ENCODE results near the gene MAGI2.

The MAGI2 gene

DNA sequence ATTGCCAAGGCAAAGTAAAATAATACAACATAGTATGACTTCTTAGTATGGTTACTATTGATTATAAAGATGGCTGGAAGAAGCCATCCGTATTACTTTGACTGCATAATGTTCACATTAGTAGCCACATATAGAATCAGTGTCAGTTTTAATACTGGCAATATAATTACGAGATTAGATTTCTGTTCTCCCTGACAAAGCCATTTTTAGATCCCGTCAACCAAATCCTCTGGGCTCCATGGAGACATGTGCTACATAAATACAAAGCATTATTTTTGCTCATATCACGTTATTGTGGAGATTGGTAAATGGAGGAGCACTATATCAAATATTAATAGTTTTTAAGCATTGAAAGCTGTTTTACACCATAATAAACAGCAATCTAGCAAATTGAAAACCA, 124.0 kb downstream of the MAGI2 start:
- Histone ChIP-seq H2AK5ac (ENCODE audit: low read depth, low read length) (no peak overlapping the region), H2AFZ (ENCODE audit: low read length) (no peak overlapping the region), H2BK15ac (ENCODE audit: low read length) (no peak overlapping the region), H3K4me3 (ENCODE audit: low read length in 2 of 2) (no peak overlapping the region), H3K4ac (ENCODE audit: low read length) (no peak overlapping the region), H3K14ac (ENCODE audit: low read length) (no peak overlapping the region), H2BK12ac (ENCODE audit: low read length) (no peak overlapping the region), H3K4me1 (ENCODE audit: control insufficient read depth in 2 of 2, insufficient read depth in 1 of 2, low read depth in 1 of 2, low read length in 2 of 2) (no peaks in the 10 kb centered on the region), H3K9me3 (replicated peaks in 1 of 2; ENCODE audit: control insufficient read depth in 2 of 2, insufficient read depth in 1 of 2, low read depth in 1 of 2, low read length in 2 of 2) (no peaks in the 10 kb centered on the region), H2BK5ac (ENCODE audit: low read length) (no peak overlapping the region), H3K36me3 (replicated peaks in 1 of 2; ENCODE audit: control insufficient read depth in 2 of 2, insufficient read depth in 2 of 2, low read length in 2 of 2) (no peaks in the 10 kb centered on the region), H2BK120ac (ENCODE audit: low read depth, low read length) (no peak overlapping the region), H3K18ac (ENCODE audit: low read length) (no peak overlapping the region), H3K27me3 (ENCODE audit: control insufficient read depth in 3 of 3, insufficient read depth in 3 of 3, low read depth in 1 of 3, low read length in 3 of 3) (no peaks in the 10 kb centered on the region), H4K91ac (ENCODE audit: low read depth, low read length, poor library complexity) (no peak overlapping the region), H4K8ac (ENCODE audit: low read depth, low read length) (no peak overlapping the region), H3K4me2 (ENCODE audit: insufficient read depth, low read length, poor library complexity, severe bottlenecking) (no peak overlapping the region), H3K9ac (ENCODE audit: low read depth, low read length, poor library complexity) (no peak overlapping the region), H3K27ac (replicated peaks; ENCODE audit: low read length) (no peak overlapping the region), H3K23ac (ENCODE audit: low read depth, low read length, poor library complexity) (no peak overlapping the region), H3K79me1 (ENCODE audit: low read depth, low read length) (no peaks in the 10 kb centered on the region)
- DNase-seq (ENCODE audit: low spot score) = no peak
- WGBS, 2 donors (ENCODE audit: extremely low coverage in 2 of 2, insufficient read length in 2 of 2, insufficient replicate concordance in 1 of 2) = no CpG with 5 or more reads among the region's 4 CpGs

DNA sequence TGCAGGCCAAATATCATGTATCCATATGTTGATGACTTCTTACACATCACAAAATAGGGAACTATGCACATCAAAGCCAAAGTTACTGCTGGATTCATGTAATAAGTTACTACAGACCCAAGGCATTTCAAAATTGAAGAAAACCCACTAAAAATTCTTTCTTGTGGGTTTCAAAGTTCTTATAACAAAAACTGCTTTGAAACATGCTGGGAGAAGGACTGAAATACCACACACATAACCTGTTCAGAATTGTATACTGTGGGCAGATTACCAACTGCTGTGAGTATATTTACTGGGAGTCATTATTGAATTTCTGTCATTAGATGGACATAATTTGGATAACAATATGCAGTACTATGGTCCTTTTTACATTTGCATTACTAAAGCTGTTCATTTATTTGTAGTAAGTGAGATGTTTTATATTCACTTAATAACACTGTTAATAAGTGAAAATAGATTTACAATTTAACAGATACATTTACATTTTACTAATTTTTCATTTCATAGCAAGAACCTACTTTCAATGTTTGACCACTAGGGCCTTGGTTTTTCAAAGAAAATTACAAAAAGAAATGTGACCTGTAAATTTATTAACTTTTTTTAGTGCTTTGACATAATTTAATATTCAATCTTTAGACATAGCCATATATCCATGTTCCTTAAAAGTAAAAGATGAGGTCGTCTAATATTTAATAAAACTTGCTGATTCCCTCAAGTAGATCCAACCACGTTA, 132.6 kb downstream of the MAGI2 start:
- DNase-seq (ENCODE audit: low spot score) = no peak
- no CpG with 5 or more reads among the region's 2 CpGs for WGBS, 2 donors (ENCODE audit: extremely low coverage in 2 of 2, insufficient read length in 2 of 2, insufficient replicate concordance in 1 of 2)
- H3K79me1 ChIP-seq (ENCODE audit: low read depth, low read length) = no peaks in the 10 kb centered on the region
- H3K4me3 ChIP-seq (ENCODE audit: low read length in 2 of 2) = no peak overlapping the region
- no peak overlapping the region for H4K8ac ChIP-seq (ENCODE audit: low read depth, low read length)
- H3K9me3 ChIP-seq (replicated peaks in 1 of 2; ENCODE audit: control insufficient read depth in 2 of 2, insufficient read depth in 1 of 2, low read depth in 1 of 2, low read length in 2 of 2) = no peaks in the 10 kb centered on the region
- H3K4me2 ChIP-seq (ENCODE audit: insufficient read depth, low read length, poor library complexity, severe bottlenecking) = no peak overlapping the region
- H4K91ac ChIP-seq (ENCODE audit: low read depth, low read length, poor library complexity) = no peak overlapping the region
- no peak overlapping the region for H3K9ac ChIP-seq (ENCODE audit: low read depth, low read length, poor library complexity)
- no peak overlapping the region for H3K14ac ChIP-seq (ENCODE audit: low read length)
- H2BK12ac ChIP-seq (ENCODE audit: low read length) = no peak overlapping the region
- no peaks in the 10 kb centered on the region for H3K27me3 ChIP-seq (ENCODE audit: control insufficient read depth in 3 of 3, insufficient read depth in 3 of 3, low read depth in 1 of 3, low read length in 3 of 3)
- no peak overlapping the region for H3K18ac ChIP-seq (ENCODE audit: low read length)
- no peak overlapping the region for H3K23ac ChIP-seq (ENCODE audit: low read depth, low read length, poor library complexity)
- H3K4me1 ChIP-seq (ENCODE audit: control insufficient read depth in 2 of 2, insufficient read depth in 1 of 2, low read depth in 1 of 2, low read length in 2 of 2) = peaks cover 5% of the 10 kb centered on the region in 2 donors
- H2AK5ac ChIP-seq (ENCODE audit: low read depth, low read length) = no peak overlapping the region
- no peak overlapping the region for H2BK120ac ChIP-seq (ENCODE audit: low read depth, low read length)
- no peak overlapping the region for H3K4ac ChIP-seq (ENCODE audit: low read length)
- no peak overlapping the region for H2BK15ac ChIP-seq (ENCODE audit: low read length)
- H2BK5ac ChIP-seq (ENCODE audit: low read length) = no peak overlapping the region
- no peak overlapping the region for H2AFZ ChIP-seq (ENCODE audit: low read length)
- no peaks in the 10 kb centered on the region for H3K36me3 ChIP-seq (replicated peaks in 1 of 2; ENCODE audit: control insufficient read depth in 2 of 2, insufficient read depth in 2 of 2, low read length in 2 of 2)
- no peak overlapping the region for H3K27ac ChIP-seq (replicated peaks; ENCODE audit: low read length)

DNA sequence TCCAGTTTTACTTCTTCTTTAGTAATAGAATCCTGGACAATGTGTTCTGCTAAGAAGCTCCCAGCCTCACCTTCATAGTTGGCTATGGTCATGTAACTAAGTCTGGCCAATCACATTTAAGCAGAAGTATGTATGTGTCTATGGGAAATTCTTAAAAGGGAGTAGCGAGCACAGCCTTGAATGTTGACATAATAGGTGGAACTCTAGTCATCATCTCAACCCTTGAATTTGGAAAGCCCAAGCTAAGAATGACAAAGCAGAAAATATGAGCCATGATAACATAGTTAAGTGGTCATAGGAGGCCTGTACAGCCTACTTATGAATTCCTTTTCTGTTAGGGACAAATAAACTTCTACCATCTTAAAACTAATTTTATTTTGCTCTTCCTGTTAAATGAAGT, 134.1 kb downstream of the MAGI2 start:
- H3K4ac ChIP-seq (ENCODE audit: low read length) = no peak overlapping the region
- no CpG with 5 or more reads among the region's 1 CpG for WGBS, 2 donors (ENCODE audit: extremely low coverage in 2 of 2, insufficient read length in 2 of 2, insufficient replicate concordance in 1 of 2)

DNA sequence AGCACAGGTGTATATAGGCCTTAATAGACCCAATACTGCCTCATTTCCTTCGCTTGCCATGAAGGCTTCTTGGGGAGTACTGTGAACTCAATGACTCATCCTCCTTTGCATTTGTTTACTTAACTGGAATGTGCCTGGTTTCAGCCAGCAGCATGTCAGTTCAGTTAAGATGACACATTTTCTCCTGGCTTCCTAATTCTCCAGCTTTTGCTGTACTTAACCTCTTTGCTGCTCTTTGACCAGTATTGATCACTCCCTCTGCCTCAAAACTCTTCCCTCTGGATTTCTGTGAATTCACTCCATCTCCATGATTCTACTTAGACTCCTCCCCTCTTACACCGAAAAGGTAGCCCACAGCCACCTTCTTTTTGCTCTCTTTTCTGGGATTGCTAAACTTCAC, 135.7 kb downstream of the MAGI2 start:
- no peak for DNase-seq (ENCODE audit: low spot score)
- no peaks in the 10 kb centered on the region for H3K27me3 ChIP-seq (ENCODE audit: control insufficient read depth in 3 of 3, insufficient read depth in 3 of 3, low read depth in 1 of 3, low read length in 3 of 3)
- no peak overlapping the region for H3K27ac ChIP-seq (replicated peaks; ENCODE audit: low read length)
- H2BK15ac ChIP-seq (ENCODE audit: low read length) = no peak overlapping the region
- H2BK120ac ChIP-seq (ENCODE audit: low read depth, low read length) = no peak overlapping the region
- no peak overlapping the region for H3K18ac ChIP-seq (ENCODE audit: low read length)
- no peak overlapping the region for H2BK5ac ChIP-seq (ENCODE audit: low read length)
- no peak overlapping the region for H3K23ac ChIP-seq (ENCODE audit: low read depth, low read length, poor library complexity)
- H3K9ac ChIP-seq (ENCODE audit: low read depth, low read length, poor library complexity) = no peak overlapping the region
- H4K91ac ChIP-seq (ENCODE audit: low read depth, low read length, poor library complexity) = no peak overlapping the region
- peak overlapping the region; percentile 37 for H2AFZ ChIP-seq (ENCODE audit: low read length)
- peaks cover 5% of the 10 kb centered on the region in 2 donors for H3K4me1 ChIP-seq (ENCODE audit: control insufficient read depth in 2 of 2, insufficient read depth in 1 of 2, low read depth in 1 of 2, low read length in 2 of 2)
- no peaks in the 10 kb centered on the region for H3K9me3 ChIP-seq (replicated peaks in 1 of 2; ENCODE audit: control insufficient read depth in 2 of 2, insufficient read depth in 1 of 2, low read depth in 1 of 2, low read length in 2 of 2)
- no CpG with 5 or more reads among the region's 2 CpGs for WGBS, 2 donors (ENCODE audit: extremely low coverage in 2 of 2, insufficient read length in 2 of 2, insufficient replicate concordance in 1 of 2)
- H3K36me3 ChIP-seq (replicated peaks in 1 of 2; ENCODE audit: control insufficient read depth in 2 of 2, insufficient read depth in 2 of 2, low read length in 2 of 2) = no peaks in the 10 kb centered on the region
- H3K4ac ChIP-seq (ENCODE audit: low read length) = no peak overlapping the region
- H3K4me3 ChIP-seq (ENCODE audit: low read length in 2 of 2) = no peak overlapping the region
- no peaks in the 10 kb centered on the region for H3K79me1 ChIP-seq (ENCODE audit: low read depth, low read length)
- H3K14ac ChIP-seq (ENCODE audit: low read length) = no peak overlapping the region
- no peak overlapping the region for H3K4me2 ChIP-seq (ENCODE audit: insufficient read depth, low read length, poor library complexity, severe bottlenecking)
- H4K8ac ChIP-seq (ENCODE audit: low read depth, low read length) = no peak overlapping the region
- H2AK5ac ChIP-seq (ENCODE audit: low read depth, low read length) = no peak overlapping the region
- no peak overlapping the region for H2BK12ac ChIP-seq (ENCODE audit: low read length)

More for the DNA sequence above, 134.1 kb downstream of the MAGI2 start:
- Histone ChIP-seq H2BK5ac (ENCODE audit: low read length) (no peak overlapping the region), H3K36me3 (replicated peaks in 1 of 2; ENCODE audit: control insufficient read depth in 2 of 2, insufficient read depth in 2 of 2, low read length in 2 of 2) (no peaks in the 10 kb centered on the region), H3K79me1 (ENCODE audit: low read depth, low read length) (no peaks in the 10 kb centered on the region), H3K27ac (replicated peaks; ENCODE audit: low read length) (no peak overlapping the region), H3K23ac (ENCODE audit: low read depth, low read length, poor library complexity) (no peak overlapping the region), H2BK120ac (ENCODE audit: low read depth, low read length) (no peak overlapping the region), H3K18ac (ENCODE audit: low read length) (no peak overlapping the region), H2AK5ac (ENCODE audit: low read depth, low read length) (no peak overlapping the region), H3K4me2 (ENCODE audit: insufficient read depth, low read length, poor library complexity, severe bottlenecking) (no peak overlapping the region), H2BK12ac (ENCODE audit: low read length) (no peak overlapping the region), H3K27me3 (ENCODE audit: control insufficient read depth in 3 of 3, insufficient read depth in 3 of 3, low read depth in 1 of 3, low read length in 3 of 3) (no peaks in the 10 kb centered on the region), H3K9ac (ENCODE audit: low read depth, low read length, poor library complexity) (no peak overlapping the region), H2BK15ac (ENCODE audit: low read length) (no peak overlapping the region), H3K14ac (ENCODE audit: low read length) (no peak overlapping the region), H4K91ac (ENCODE audit: low read depth, low read length, poor library complexity) (no peak overlapping the region), H2AFZ (ENCODE audit: low read length) (no peak overlapping the region), H3K4me3 (ENCODE audit: low read length in 2 of 2) (no peak overlapping the region), H3K9me3 (replicated peaks in 1 of 2; ENCODE audit: control insufficient read depth in 2 of 2, insufficient read depth in 1 of 2, low read depth in 1 of 2, low read length in 2 of 2) (no peaks in the 10 kb centered on the region), H3K4me1 (ENCODE audit: control insufficient read depth in 2 of 2, insufficient read depth in 1 of 2, low read depth in 1 of 2, low read length in 2 of 2) (peaks cover 5% of the 10 kb centered on the region in 2 donors), H4K8ac (ENCODE audit: low read depth, low read length) (no peak overlapping the region)
- no peak for DNase-seq (ENCODE audit: low spot score)

All from neuronal stem cell (in vitro differentiated cells).